SK-N-SH (cell line): ENCODE measurements around the gene R3HDM1. TPM values are rescaled to one million over a fixed set of nuclear protein-coding genes. Genes with fewer than 3 reads are reported as not detected.
"Not testable (repeated sequence)": the region's sequence is repeated elsewhere in the genome, so short reads cannot be mapped to it uniquely, and the experiment has no call there.

Experiments
- CTCF ChIA-PET: fragments of 300-600, 350-600 bp; formaldehyde crosslinking; extraction: SDS; loops from one replicate; lab custom pipeline; 2021; lab: Yijun Ruan, JAX
- POLR2A ChIA-PET: fragments of 350-600 bp; sonication (Branson Sonifier 250); formaldehyde crosslinking; extraction: SDS; loops from one replicate; lab custom pipeline; 2020; ENCODE audit warnings: antibody characterized with exemption, inconsistent platforms; lab: Yijun Ruan, JAX
- DNase-seq: peaks from one replicate; pipeline ENCODE4 v3.0.0; 2012
- H2AFZ ChIP-seq: fragments of 200-600 bp; sonication (generic); 2 replicates; pipeline ENCODE4 v1.8.1; 2016; ENCODE audit warnings: antibody characterized with exemption, mild to moderate bottlenecking, low read depth
- H3F3A ChIP-seq: fragments of 200-600 bp; sonication (generic); replicated peaks from 2 replicates; pipeline ENCODE3; 2016; ENCODE audit warnings: antibody characterized with exemption, mild to moderate bottlenecking; ENCODE audit not compliant: insufficient read depth
- H3K27ac ChIP-seq, 2 experiments: fragments of 200-500 bp in 1 of 2; fragments of 200-600 bp in 1 of 2; sonication (Bioruptor generic) in 1 of 2; sonication (generic), shearing (Covaris generic) in 1 of 2; 2 replicates each; pipeline versions ENCODE4 v1.5.1 to v1.6.1; 2014 to 2016; ENCODE audit warnings: low read depth in 2 of 2, inconsistent platforms in 1 of 2, low read length in 1 of 2, mild to moderate bottlenecking in 1 of 2, mixed read lengths in 1 of 2
- H3K27me3 ChIP-seq: fragments of 200-600 bp; sonication (generic), shearing (Covaris generic); 2 replicates; pipeline ENCODE4 v1.6.1; 2016; ENCODE audit warnings: mixed run types; ENCODE audit not compliant: insufficient read depth
- H3K36me3 ChIP-seq, 2 experiments: fragments of 200-500 bp in 1 of 2; fragments of 200-600 bp in 1 of 2; sonication (Bioruptor generic) in 1 of 2; sonication (generic) in 1 of 2; replicated peaks in 1 of 2; 2 replicates each; pipeline versions ENCODE3 to v1.5.1; 2014 to 2016; ENCODE audit warnings: low read length in 1 of 2, mild to moderate bottlenecking in 1 of 2; ENCODE audit not compliant: insufficient read depth in 2 of 2, control insufficient read depth in 1 of 2
- H3K4me1 ChIP-seq, 2 experiments: fragments of 200-500 bp in 1 of 2; fragments of 200-600 bp in 1 of 2; sonication (Bioruptor generic) in 1 of 2; sonication (generic), shearing (Covaris generic) in 1 of 2; 2 replicates each; pipeline versions ENCODE4 v1.5.1 to v1.6.1; 2014 to 2016; ENCODE audit warnings: low read depth in 1 of 2, low read length in 1 of 2, mixed run types in 1 of 2; ENCODE audit not compliant: insufficient read depth in 2 of 2, control insufficient read depth in 1 of 2
- H3K4me2 ChIP-seq: fragments of 200-600 bp; sonication (generic), shearing (Covaris generic); 2 replicates; pipeline ENCODE4 v1.6.1; 2017; ENCODE audit warnings: mixed run types
- H3K4me3 ChIP-seq, 2 experiments: fragments of 200-500 bp in 1 of 2; fragments of 200-600 bp in 1 of 2; sonication (Bioruptor generic) in 1 of 2; sonication (generic), shearing (Covaris generic) in 1 of 2; 2 replicates each; pipeline versions ENCODE4 v1.5.1 to v1.8.1; 2014 to 2016; ENCODE audit warnings: low read depth in 2 of 2, inconsistent platforms in 1 of 2, low read length in 1 of 2, mild to moderate bottlenecking in 1 of 2, mixed read lengths in 1 of 2, moderate library complexity in 1 of 2
- H3K79me2 ChIP-seq: fragments of 200-600 bp; sonication (generic); 2 replicates; pipeline ENCODE4 v1.8.1; 2017; ENCODE audit warnings: mild to moderate bottlenecking; ENCODE audit not compliant: insufficient read depth
- H3K9ac ChIP-seq: fragments of 200-600 bp; sonication (generic); 2 replicates; pipeline ENCODE4 v1.6.1; 2017; ENCODE audit warnings: mixed run types
- H3K9me2 ChIP-seq: fragments of 200-600 bp; sonication (generic); 2 replicates; pipeline ENCODE4 v1.6.1; 2017; ENCODE audit warnings: mixed run types
- H3K9me3 ChIP-seq: fragments of 200-600 bp; sonication (generic); 2 replicates; pipeline ENCODE4 v1.6.1; 2017; ENCODE audit warnings: mixed run types, mild to moderate bottlenecking, moderate library complexity
- H4K20me1 ChIP-seq: fragments of 200-600 bp; sonication (generic); 2 replicates; pipeline ENCODE4 v1.6.1; 2017; ENCODE audit warnings: mild to moderate bottlenecking, mixed run types; ENCODE audit not compliant: insufficient read depth
- CTCF ChIP-seq: fragments of 200-600 bp; sonication (generic); IDR thresholded peaks from 2 replicates; pipeline ENCODE4 v1.6.1; 2017; ENCODE audit warnings: antibody characterized with exemption, mild to moderate bottlenecking, moderate library complexity
- EP300 ChIP-seq, 2 experiments: IDR thresholded peaks; 2 replicates each; pipeline versions ENCODE4 v1.4.0 to v1.6.1; 2012; ENCODE audit warnings: borderline replicate concordance in 1 of 2, low read depth in 1 of 2, low read length in 1 of 2
- FOXJ3 ChIP-seq: sonication (generic); formaldehyde crosslinking; IDR thresholded peaks from 2 replicates; pipeline ENCODE4 v1.5.1; 2020; ENCODE audit warnings: mild to moderate bottlenecking, missing genetic modification reagents
- MAX ChIP-seq: IDR thresholded peaks from 2 replicates; pipeline ENCODE4 v1.4.0; 2012; ENCODE audit warnings: low read depth
- NFIC ChIP-seq: IDR thresholded peaks from 2 replicates; pipeline ENCODE4 v1.4.0; 2012; ENCODE audit warnings: borderline replicate concordance
- NRF1 ChIP-seq: IDR thresholded peaks from 2 replicates; pipeline ENCODE4 v1.6.1; 2012; ENCODE audit warnings: low read depth, mild to moderate bottlenecking, low read length
- RAD21 ChIP-seq: IDR thresholded peaks from 2 replicates; pipeline ENCODE4 v1.6.1; 2012; ENCODE audit warnings: mild to moderate bottlenecking, low read length
- SMC3 ChIP-seq: IDR thresholded peaks from 2 replicates; pipeline ENCODE4 v1.6.1; 2012; ENCODE audit warnings: low read depth, low read length, improper control_type of control experiment
- TEAD4 ChIP-seq: IDR thresholded peaks from 2 replicates; pipeline ENCODE4 v1.4.0; 2012; ENCODE audit warnings: mild to moderate bottlenecking, borderline replicate concordance; ENCODE audit not compliant: insufficient read depth
- USF2 ChIP-seq: fragments of 150-350 bp; IDR thresholded peaks from 2 replicates; pipeline ENCODE4 v1.6.1; 2017; ENCODE audit warnings: antibody characterized with exemption, low read length, low read depth, borderline replicate concordance
- WGBS: methylation state at CpG from one replicate; pipeline ENCODE4 v1.1.6; 2017; ENCODE audit warnings: low lambda C conversion rate; 5-methylcytosine and 5-hydroxymethylcytosine counted together
- polyA plus RNA-seq, 3 experiments: library from polyadenylated mRNA; depleted of rRNA; stranded (reverse); fragments of >200 nt; gene quantifications; 2 replicates each; pipeline ENCODE4 v1.2.3, GENCODE V29; 2012

The R3HDM1 gene
- polyA plus RNA-seq, 1 of the 3 experiments (the other 2 are of a cell fraction) = 38.2 TPM

DNA sequence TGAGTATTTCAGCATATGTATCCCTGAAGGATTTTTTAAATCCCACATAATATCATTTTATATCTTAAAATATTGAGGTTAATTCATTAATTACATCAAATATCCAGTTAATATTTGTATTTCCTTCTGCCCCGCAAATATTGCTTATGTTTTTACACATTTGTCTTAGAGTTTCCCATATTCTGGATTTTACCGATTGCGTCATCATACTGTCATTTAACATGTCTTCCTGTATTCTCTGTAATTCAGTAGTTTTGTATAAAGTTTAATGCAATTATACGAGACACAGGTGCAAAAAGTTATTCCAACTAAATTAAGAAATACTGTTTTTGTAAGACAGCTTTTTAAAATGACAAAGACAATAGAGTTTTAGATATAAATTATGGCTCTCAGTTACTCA lies 176.9 kb downstream of the R3HDM1 start:
- no peak overlapping the region for H3K4me2 ChIP-seq
- TF ChIP-seq FOXJ3 (CRISPR knock-in tag) = no peak
- no peak for TF ChIP-seq NRF1
- no peak for TF ChIP-seq MAX
- TF ChIP-seq USF2 = no peak
- TF ChIP-seq EP300 (IDR thresholded peaks at IDR 0.05; ENCODE audit: borderline replicate concordance in 1 of 2, low read depth in 1 of 2, low read length in 1 of 2) = no peak
- H3K9me3 ChIP-seq = no peaks in the 10 kb centered on the region
- H2AFZ ChIP-seq = no peak overlapping the region
- POLR2A ChIA-PET = no interaction called here
- H3F3A ChIP-seq = peaks cover 6% of the 10 kb centered on the region
- no peak overlapping the region for H3K27ac ChIP-seq
- H3K4me1 ChIP-seq = no peaks in the 10 kb centered on the region
- H3K9me2 ChIP-seq = no peaks in the 10 kb centered on the region
- 97% methylated on average over 4 of the region's 4 CpGs for WGBS
- no peaks in the 10 kb centered on the region for H4K20me1 ChIP-seq
- DNase-seq = no peak
- no peak overlapping the region for H3K4me3 ChIP-seq
- CTCF ChIA-PET = interaction anchor here (0.8 to 6.7 kb wide), 4 partner anchors 9 to 719 kb away, joined by 4 to 139 read pairs (median 16); no protein-coding TSS in a partner anchor
- no peaks in the 10 kb centered on the region for H3K79me2 ChIP-seq
- no peak overlapping the region for H3K9ac ChIP-seq
- no peaks in the 10 kb centered on the region for H3K27me3 ChIP-seq
- H3K36me3 ChIP-seq = peaks cover 4 to 9% of the 10 kb centered on the region in 2 experiments

DNA sequence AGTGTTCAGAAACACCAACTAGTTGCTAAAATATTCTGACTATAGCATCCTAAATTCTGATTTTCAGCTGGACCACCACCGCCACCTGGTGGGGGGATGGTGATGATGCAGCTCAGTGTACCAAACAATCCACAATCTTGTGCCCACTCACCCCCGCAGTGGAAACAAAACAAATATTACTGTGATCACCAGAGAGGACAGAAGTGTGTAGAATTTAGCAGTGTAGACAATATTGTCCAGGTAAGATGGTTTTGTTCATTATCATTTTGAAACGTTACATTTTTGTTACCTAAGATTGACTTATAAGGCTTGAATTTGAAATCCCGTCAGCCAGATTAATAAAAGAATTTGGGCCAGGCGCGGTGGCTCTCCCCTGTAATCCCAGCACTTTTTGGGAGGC lies 178.7 kb downstream of the R3HDM1 start:
- TF ChIP-seq NFIC = no peak
- TF ChIP-seq TEAD4 = no peak
- TF ChIP-seq SMC3 = peak; percentile 85
- TF ChIP-seq RAD21 = peak; percentile 94
- TF ChIP-seq CTCF = peak; percentile 97
- TF ChIP-seq, all 33 proteins: peak for 3

GRCh38 chr2:135715086-135715485 lies 183.8 kb downstream of the R3HDM1 start:
- DNase-seq = not testable (repeated sequence)

More for the DNA sequence above, 178.7 kb downstream of the R3HDM1 start:
- WGBS = 67% methylated on average over 6 of the region's 6 CpGs
- ChIA-PET CTCF (interaction anchor here (0.5 to 6.7 kb wide), 57 partner anchors 8 to 803 kb away, joined by 3 to 139 read pairs (median 5); partner anchors contain the start of genes R3HDM1, RAB3GAP1, UBXN4 and ZRANB3), POLR2A (interaction anchor here (1.2 kb wide), 1 partner anchor 706 kb away, joined by 4 read pairs; no protein-coding TSS in a partner anchor)
- H3K27ac ChIP-seq = no peak overlapping the region
- no peaks in the 10 kb centered on the region for H3K79me2 ChIP-seq
- H3K4me1 ChIP-seq = no peaks in the 10 kb centered on the region
- H3K4me2 ChIP-seq = no peak overlapping the region
- H2AFZ ChIP-seq = no peak overlapping the region
- H3K9me3 ChIP-seq = no peaks in the 10 kb centered on the region
- H3K27me3 ChIP-seq = no peaks in the 10 kb centered on the region
- peak; percentile 73 for DNase-seq
- H3F3A ChIP-seq = peaks cover 6% of the 10 kb centered on the region
- no peak overlapping the region; a peak in 1 of 4 replicates for H3K4me3 ChIP-seq
- H4K20me1 ChIP-seq = no peaks in the 10 kb centered on the region
- no peak overlapping the region for H3K9ac ChIP-seq
- no peaks in the 10 kb centered on the region for H3K9me2 ChIP-seq
- peaks cover 9 to 13% of the 10 kb centered on the region in 2 experiments for H3K36me3 ChIP-seq

More at GRCh38 chr2:135715086-135715485, 183.8 kb downstream of the R3HDM1 start:
- H3K4me3 ChIP-seq, H3K4me1 ChIP-seq, H4K20me1 ChIP-seq, H3K4me2 ChIP-seq, H3K9me2 ChIP-seq, H3K79me2 ChIP-seq, H2AFZ ChIP-seq, H3K9ac ChIP-seq, H3K9me3 ChIP-seq, H3K27me3 ChIP-seq, POLR2A ChIA-PET, H3K27ac ChIP-seq, H3F3A ChIP-seq: not testable (repeated sequence)
- 99% methylated on average over 9 of the region's 9 CpGs for WGBS
- CTCF ChIA-PET = interaction anchor here (0.8 to 1.5 kb wide), 2 partner anchors 30 to 710 kb away, joined by 3 to 4 read pairs; no protein-coding TSS in a partner anchor
- H3K36me3 ChIP-seq = peaks cover 19 to 26% of the 10 kb centered on the region in 2 experiments
